ENCODE results near the gene SLAMF1.
"Not testable (repeated sequence)": the region's sequence is repeated elsewhere in the genome, so short reads cannot be mapped to it uniquely, and the experiment has no call there.

SLAMF1 gene, protein sequence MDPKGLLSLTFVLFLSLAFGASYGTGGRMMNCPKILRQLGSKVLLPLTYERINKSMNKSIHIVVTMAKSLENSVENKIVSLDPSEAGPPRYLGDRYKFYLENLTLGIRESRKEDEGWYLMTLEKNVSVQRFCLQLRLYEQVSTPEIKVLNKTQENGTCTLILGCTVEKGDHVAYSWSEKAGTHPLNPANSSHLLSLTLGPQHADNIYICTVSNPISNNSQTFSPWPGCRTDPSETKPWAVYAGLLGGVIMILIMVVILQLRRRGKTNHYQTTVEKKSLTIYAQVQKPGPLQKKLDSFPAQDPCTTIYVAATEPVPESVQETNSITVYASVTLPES

DNA sequence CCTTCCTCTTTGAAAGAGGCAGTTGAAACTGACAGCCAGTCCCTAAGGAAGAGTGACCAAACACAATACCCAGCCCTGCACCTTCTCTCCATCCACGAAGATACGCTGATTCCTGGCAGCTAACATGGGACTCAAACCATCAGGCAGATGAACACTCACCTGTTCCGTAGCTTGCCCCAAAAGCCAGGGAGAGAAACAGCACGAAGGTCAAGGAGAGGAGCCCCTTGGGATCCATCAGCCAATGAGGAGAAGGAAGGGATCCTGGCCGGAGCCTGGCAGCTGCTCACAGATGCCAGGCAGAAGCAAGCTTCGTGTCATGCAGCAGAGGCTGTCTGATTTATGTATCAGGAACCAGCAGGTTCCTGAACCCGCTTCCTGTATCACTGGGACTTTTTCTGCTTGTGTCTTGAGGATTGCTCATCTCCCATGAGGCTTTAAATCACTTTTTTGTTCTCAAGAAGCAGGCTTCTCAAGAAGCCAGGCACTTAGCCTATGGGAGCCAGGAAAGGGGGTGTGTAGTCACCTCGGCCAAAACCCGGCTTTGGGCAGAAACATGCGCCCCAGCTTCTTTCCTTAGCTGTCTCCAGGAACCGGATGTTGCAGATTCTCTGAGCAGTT is at the start of gene SLAMF1:
Gene SLAMF1 (minus strand): TSS at position 334 of the 618 bp plus-strand sequence. CDS start 99 bp downstream, at position 235.
- DNase-seq = no peak

- not testable (repeated sequence) for DNase-seq
Observed at GRCh38 chr1:160692390-160692789, 45.5 kb upstream of the SLAMF1 start.

- no peak for DNase-seq
Observed at GRCh38 chr1:160685266-160685665, 38.4 kb upstream of the SLAMF1 start.

- no peak for DNase-seq
Observed at GRCh38 chr1:160682983-160683865, 36.4 kb upstream of the SLAMF1 start.

GRCh38 chr1:160681891-160682140 is 35.0 kb upstream of the SLAMF1 start:
- DNase-seq = no peak

- peak; percentile 78 for DNase-seq
Observed at GRCh38 chr1:160681066-160681890, 34.4 kb upstream of the SLAMF1 start.

GRCh38 chr1:160680399-160680798 is 33.6 kb upstream of the SLAMF1 start:
- no peak for DNase-seq

DNA sequence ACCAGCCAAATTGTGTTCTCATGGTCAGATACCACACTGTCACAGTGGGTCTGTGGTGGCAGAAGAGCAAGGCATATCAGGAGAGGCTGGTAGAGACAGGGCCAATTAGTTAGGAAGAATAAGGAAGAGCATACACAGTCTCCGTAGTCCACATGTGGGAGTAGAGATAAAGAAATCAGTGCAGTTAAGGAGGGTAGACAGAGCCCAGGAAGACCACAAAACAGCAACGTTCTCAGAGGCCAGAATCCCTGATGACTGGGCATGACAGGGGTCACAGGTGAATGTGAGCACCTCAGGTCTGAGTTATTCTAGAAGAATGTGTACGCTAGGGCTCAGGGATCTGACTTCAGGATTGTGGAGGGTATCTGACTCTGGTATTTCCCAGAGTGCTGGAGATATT is 33.0 kb upstream of the SLAMF1 start:
- DNase-seq = no peak

- DNase-seq = no peak
Observed at GRCh38 chr1:160676869-160677597, 30.2 kb upstream of the SLAMF1 start.

DNA sequence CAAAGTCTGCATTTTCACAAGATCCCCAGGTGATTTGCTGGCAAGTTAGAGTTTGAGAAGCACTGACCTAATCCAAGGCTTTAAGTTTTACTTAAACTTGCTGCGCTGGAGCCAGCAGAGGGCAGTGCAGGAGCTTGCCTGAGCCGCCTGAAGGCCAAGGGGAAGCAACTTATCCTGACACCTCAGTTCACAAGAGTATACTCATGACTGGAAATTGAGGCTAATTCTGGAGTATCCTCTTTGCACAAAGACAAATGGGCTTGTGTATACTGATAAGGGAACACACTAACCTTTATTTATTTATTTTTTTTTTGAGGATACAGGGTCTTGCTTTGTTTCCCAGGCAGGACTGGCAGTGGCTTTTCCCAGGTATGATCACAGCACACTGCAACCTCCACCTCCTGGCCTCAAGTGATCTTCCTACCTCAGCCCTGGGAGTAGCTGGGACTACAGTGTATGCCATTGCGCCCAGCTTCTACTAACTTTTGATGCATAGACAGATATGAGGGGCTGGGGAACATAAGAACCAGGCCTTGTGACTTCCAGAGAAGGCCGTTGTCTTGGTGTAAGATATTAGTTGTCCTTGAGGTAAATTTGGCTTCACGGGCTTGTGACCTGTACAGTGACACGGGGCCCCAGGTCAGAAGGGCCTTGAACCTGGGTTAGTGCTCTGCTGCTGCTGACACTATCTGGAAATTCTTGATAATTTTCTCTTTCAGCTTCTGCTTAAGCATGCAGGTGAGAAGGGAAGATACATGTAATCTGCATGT is 29.0 kb upstream of the SLAMF1 start:
- peak; percentile 64 for DNase-seq

- no peak for DNase-seq
Observed at GRCh38 chr1:160674415-160674814, 27.6 kb upstream of the SLAMF1 start.

GRCh38 chr1:160672789-160673695 is 26.2 kb upstream of the SLAMF1 start:
- no peak for DNase-seq

GRCh38 chr1:160671603-160672517 is 25.0 kb upstream of the SLAMF1 start:
- no peak for DNase-seq

- DNase-seq = no peak
Observed at GRCh38 chr1:160670701-160671100, 23.9 kb upstream of the SLAMF1 start.

- no peak for DNase-seq
Observed at GRCh38 chr1:160669802-160670201, 23.0 kb upstream of the SLAMF1 start.

GRCh38 chr1:160669276-160669675 is 22.4 kb upstream of the SLAMF1 start:
- no peak for DNase-seq

DNA sequence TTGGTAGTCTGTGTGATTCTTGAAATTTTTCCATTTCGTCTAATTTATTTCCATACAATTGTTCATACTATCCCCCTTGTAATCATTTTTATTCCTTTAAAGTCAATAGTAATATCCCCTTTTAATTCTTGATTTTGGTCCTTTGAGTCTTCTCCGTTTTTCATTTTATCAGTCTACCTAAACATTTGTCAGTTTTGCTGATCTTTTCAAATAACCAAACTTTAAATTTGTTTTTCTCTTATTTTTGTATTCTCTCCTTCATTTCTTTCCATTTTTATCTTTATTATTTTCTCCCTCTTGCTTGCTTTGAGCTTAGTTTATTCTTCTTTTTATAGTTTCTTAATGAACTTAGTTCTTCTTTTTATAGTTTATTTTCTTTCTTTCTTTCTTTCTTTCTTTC is 21.1 kb upstream of the SLAMF1 start:
- DNase-seq = no peak

DNA sequence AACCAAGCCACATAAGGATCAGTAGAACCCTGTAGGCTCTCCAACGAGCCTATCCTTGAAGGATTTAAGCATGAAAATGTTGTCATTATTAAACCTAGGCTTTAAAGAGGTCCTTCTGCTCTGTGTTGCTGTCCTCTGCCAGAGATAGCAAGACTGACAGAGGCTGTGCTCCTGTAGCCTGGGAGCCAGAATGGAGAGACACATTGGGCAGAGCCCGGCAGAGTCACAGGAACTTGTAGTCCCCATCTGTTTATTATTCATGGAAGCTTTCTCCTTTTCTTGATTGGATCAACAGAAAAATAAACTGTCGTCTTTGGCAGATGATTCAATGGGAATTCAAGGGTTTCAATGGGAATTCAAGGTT is 19.2 kb upstream of the SLAMF1 start:
- DNase-seq = no peak
